IMR-90 (cell line): ENCODE data around the gene ZNF208. TPM values are rescaled to one million over a fixed set of nuclear protein-coding genes. Genes with fewer than 3 reads are reported as not detected.

Source experiments
- ATAC-seq: fragments of 200-7000 bp; cut with Tn5 transposase; 2 replicates; pipeline ENCODE4 v1.9.1; 2020; ENCODE audit warnings: low read depth, mild to moderate bottlenecking, moderate library complexity
- BruUV-seq: library from RNA; stranded (reverse); fragments of 400-500 nt; replicated peaks from 2 replicates; lab custom pipeline; 2021; lab: Mats Ljungman, UMichigan
- CTCF ChIA-PET: fragments of 300-600 bp; formaldehyde crosslinking; extraction: SDS; loops from one replicate; lab custom pipeline; 2021; ENCODE audit warnings: antibody characterized with exemption; lab: Yijun Ruan, JAX
- POLR2A ChIA-PET: fragments of 300-600 bp; sonication (Branson Sonifier 250); formaldehyde crosslinking; loops from one replicate; lab custom pipeline; 2022; ENCODE audit warnings: antibody characterized with exemption; ENCODE audit not compliant: unreplicated experiment; lab: Charles Lee
- DNase-seq: peaks from one replicate; pipeline ENCODE4 v3.0.0; 2013
- H2AFZ ChIP-seq: replicated peaks from 2 replicates; pipeline ENCODE3; 2013; ENCODE audit warnings: low read length, mild to moderate bottlenecking; ENCODE audit not compliant: poor library complexity
- H2AK5ac ChIP-seq: 2 replicates; pipeline ENCODE4 v1.6.1; 2013; ENCODE audit warnings: low read depth, low read length, inconsistent platforms
- H2AK9ac ChIP-seq: replicated peaks from 2 replicates; pipeline ENCODE3; 2013; ENCODE audit warnings: mild to moderate bottlenecking, low read depth, low read length, moderate library complexity; ENCODE audit not compliant: poor library complexity
- H2BK120ac ChIP-seq: 2 replicates; pipeline ENCODE4 v1.6.1; 2013; ENCODE audit warnings: low read depth, low read length, inconsistent platforms
- H2BK15ac ChIP-seq: 3 replicates; pipeline ENCODE4 v1.6.1; 2013; ENCODE audit warnings: low read depth, low read length, inconsistent platforms
- H2BK20ac ChIP-seq: 2 replicates; pipeline ENCODE4 v1.6.1; 2013; ENCODE audit warnings: low read depth, mild to moderate bottlenecking, inconsistent platforms, low read length, moderate library complexity
- H2BK5ac ChIP-seq: 2 replicates; pipeline ENCODE4 v1.6.1; 2013; ENCODE audit warnings: mild to moderate bottlenecking, low read depth, low read length, inconsistent platforms; ENCODE audit not compliant: poor library complexity, severe bottlenecking
- H3K14ac ChIP-seq: replicated peaks from 2 replicates; pipeline ENCODE4 v1.6.1; 2013; ENCODE audit warnings: low read depth, low read length, inconsistent platforms
- H3K18ac ChIP-seq: 2 replicates; pipeline ENCODE4 v1.6.1; 2013; ENCODE audit warnings: low read depth, low read length, control low read depth
- H3K23ac ChIP-seq: 2 replicates; pipeline ENCODE4 v1.6.1; 2013; ENCODE audit warnings: low read depth, low read length, inconsistent platforms
- H3K27ac ChIP-seq: 2 replicates; pipeline ENCODE4 v1.5.1; 2013; ENCODE audit warnings: mild to moderate bottlenecking, control low read depth, low read length; ENCODE audit not compliant: insufficient read depth
- H3K27me3 ChIP-seq: 2 replicates; pipeline ENCODE4 v1.6.1; 2013; ENCODE audit warnings: low read length; ENCODE audit not compliant: control insufficient read depth, insufficient read depth
- H3K36me3 ChIP-seq: 2 replicates; pipeline ENCODE4 v1.6.1; 2013; ENCODE audit warnings: low read length, mixed read lengths; ENCODE audit not compliant: control insufficient read depth, insufficient read depth
- H3K4ac ChIP-seq: 2 replicates; pipeline ENCODE4 v1.6.1; 2013; ENCODE audit warnings: low read depth, low read length, inconsistent platforms
- H3K4me1 ChIP-seq: 2 replicates; pipeline ENCODE4 v1.6.1; 2013; ENCODE audit warnings: low read length, mixed read lengths; ENCODE audit not compliant: control insufficient read depth, insufficient read depth
- H3K4me2 ChIP-seq: 2 replicates; pipeline ENCODE4 v1.6.1; 2013; ENCODE audit warnings: low read depth, mild to moderate bottlenecking, control low read depth, low read length, moderate library complexity
- H3K4me3 ChIP-seq: 2 replicates; pipeline ENCODE4 v1.5.1; 2013; ENCODE audit warnings: low read depth, mild to moderate bottlenecking, control low read depth, low read length, moderate library complexity; ENCODE audit not compliant: insufficient read depth
- H3K56ac ChIP-seq: 2 replicates; pipeline ENCODE4 v1.6.1; 2013; ENCODE audit warnings: low read length, inconsistent platforms; ENCODE audit not compliant: insufficient read depth; ENCODE audit errors: extremely low read depth
- H3K79me1 ChIP-seq, 2 experiments: 2 replicates each; pipeline ENCODE4 v1.6.1; 2013; ENCODE audit warnings: low read length in 2 of 2, inconsistent platforms in 1 of 2, low read depth in 1 of 2
- H3K9ac ChIP-seq: 2 replicates; pipeline ENCODE4 v1.6.1; 2013; ENCODE audit warnings: low read depth, low read length, control low read depth
- H3K9me1 ChIP-seq: 2 replicates; pipeline ENCODE4 v1.6.1; 2013; ENCODE audit warnings: low read length, inconsistent platforms; ENCODE audit not compliant: insufficient read depth
- H3K9me3 ChIP-seq: 2 replicates; pipeline ENCODE4 v1.6.1; 2013; ENCODE audit warnings: low read length; ENCODE audit not compliant: control insufficient read depth, insufficient read depth
- H4K20me1 ChIP-seq: 2 replicates; pipeline ENCODE4 v1.6.1; 2013; ENCODE audit warnings: low read length, inconsistent platforms; ENCODE audit not compliant: insufficient read depth
- H4K5ac ChIP-seq: 2 replicates; pipeline ENCODE4 v1.6.1; 2013; ENCODE audit warnings: mild to moderate bottlenecking, low read depth, low read length, control low read depth
- H4K8ac ChIP-seq, 2 experiments: 2 replicates each; pipeline ENCODE4 v1.6.1; 2013; ENCODE audit warnings: low read depth in 2 of 2, low read length in 2 of 2, control low read depth in 1 of 2, inconsistent platforms in 1 of 2
- H4K91ac ChIP-seq: 2 replicates; pipeline ENCODE4 v1.6.1; 2013; ENCODE audit warnings: low read depth, low read length, inconsistent platforms; ENCODE audit not compliant: insufficient read depth
- CHD1 ChIP-seq: IDR thresholded peaks from 2 replicates; pipeline ENCODE4 v1.6.1; 2012; ENCODE audit warnings: low read depth, low read length, improper control_type of control experiment
- FOS ChIP-seq: fragments of 150-350 bp; IDR thresholded peaks from 2 replicates; pipeline ENCODE4 v1.6.1; 2016; ENCODE audit warnings: low read depth, low read length
- WGBS, 2 experiments: methylation state at CpG; one replicate each; pipeline versions ENCODE4 v1.1.5 to v1.1.7; 2013; ENCODE audit warnings: missing lambda C conversion rate in 2 of 2; ENCODE audit not compliant: insufficient read length in 1 of 2; ENCODE audit errors: extremely low coverage in 2 of 2; 5-methylcytosine and 5-hydroxymethylcytosine counted together
- dilution Hi-C: fragments of 300-500 bp; cut with HindIII; formaldehyde crosslinking; loops from one replicate; pipeline ENCODE4 v1.14.3; 2018; ENCODE audit warnings: low sequenced_read_pairs; ENCODE audit not compliant: unreplicated experiment
- in situ Hi-C: fragments of 300-500 bp; cut with MboI; formaldehyde crosslinking; loops from 3 replicates; pipeline ENCODE4 v1.14.3; 2019; ENCODE audit warnings: low sequenced_read_pairs, inconsistent platforms, mixed read lengths
- intact Hi-C: fragments of 100-400 bp; cut with micrococcal nuclease; formaldehyde crosslinking; loops from 2 replicates; pipeline ENCODE4 v1.10.0; 2022
- polyA plus RNA-seq, 3 experiments: library from polyadenylated mRNA; depleted of rRNA; stranded (reverse); fragments of >200 nt; gene quantifications; 2 replicates each; pipeline ENCODE4 v1.2.3, GENCODE V29; 2012; ENCODE audit warnings: low replicate concordance in 1 of 3
- total RNA-seq: library from RNA; depleted of rRNA; stranded (reverse); fragments of >200 nt; gene quantifications from 2 replicates; pipeline ENCODE4 v1.2.3, GENCODE V29; 2012

ZNF208 gene
- total and polyA plus RNA-seq, 2 of the 4 experiments (the other 2 are of a cell fraction) = not detected

- H3K9me3 ChIP-seq = peaks cover 18% of the 10 kb centered on the region
- no peak overlapping the region for H2BK20ac ChIP-seq
- no peaks in the 10 kb centered on the region for H4K20me1 ChIP-seq
- ChIA-PET CTCF (no interaction called here), POLR2A (no interaction called here)
- dilution Hi-C loops (no loop called here), intact Hi-C loops (no loop called here), in situ Hi-C loops (no loop called here)
- no peak overlapping the region for H3K4me3 ChIP-seq
- H2AK9ac ChIP-seq = no peak overlapping the region
- no CpG with 5 or more reads among the region's 1 CpG for WGBS, 2 experiments
- H2AFZ ChIP-seq = no peak overlapping the region
- no peak overlapping the region for H2BK120ac ChIP-seq
- H3K9me1 ChIP-seq = no peaks in the 10 kb centered on the region
- no peak overlapping the region for H2BK15ac ChIP-seq
- no TSS peak for BruUV-seq
- H3K56ac ChIP-seq = no peak overlapping the region
- no peak overlapping the region for H3K4me2 ChIP-seq
- no peak overlapping the region for H4K91ac ChIP-seq
- no peak overlapping the region for H3K14ac ChIP-seq
- H3K27ac ChIP-seq = no peak overlapping the region
- no peak overlapping the region for H4K5ac ChIP-seq
- DNase-seq = no peak
- no peak for TF ChIP-seq FOS
- no peak for TF ChIP-seq CHD1
- no peaks in the 10 kb centered on the region for H3K36me3 ChIP-seq
- no peak overlapping the region for H3K18ac ChIP-seq
- H3K27me3 ChIP-seq = no peaks in the 10 kb centered on the region
- no peak overlapping the region for H3K4ac ChIP-seq
- H2AK5ac ChIP-seq = no peak overlapping the region
- no peak overlapping the region for H4K8ac ChIP-seq
- H3K79me1 ChIP-seq = no peaks in the 10 kb centered on the region
- H3K23ac ChIP-seq = no peak overlapping the region
- no peak overlapping the region for H3K9ac ChIP-seq
- no peaks in the 10 kb centered on the region for H3K4me1 ChIP-seq
- ATAC-seq = no peak
- H2BK5ac ChIP-seq = no peak overlapping the region
Observed at GRCh38 chr19:21902571-21902970, 108.2 kb downstream of the ZNF208 start.
